ENCODE results near the gene SUGCT. TPM values are rescaled to one million over a fixed set of nuclear protein-coding genes. Genes with fewer than 3 reads are reported as not detected.

Gene SUGCT
- total RNA-seq, 2 experiments from 2014 or later = 0.95 to 1.2 TPM

DNA sequence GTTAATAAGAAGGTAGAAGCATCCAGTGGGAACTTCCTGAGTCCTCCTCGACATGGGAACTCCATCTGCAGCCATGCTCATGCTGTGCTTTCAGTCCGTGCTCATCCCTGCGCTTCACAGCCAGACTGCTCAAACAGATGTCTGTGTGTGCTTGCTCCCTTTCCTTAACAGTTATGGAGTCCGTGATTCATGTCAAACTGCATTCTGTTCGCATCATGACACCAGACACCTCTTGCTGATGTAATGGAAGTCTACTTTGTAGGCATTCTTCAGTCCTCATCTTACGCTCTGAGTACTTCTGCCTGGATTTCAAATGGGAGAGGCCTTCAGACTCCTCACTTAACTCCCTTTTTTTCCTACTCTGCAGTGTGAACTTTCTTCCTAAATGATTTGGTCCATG, 304.9 kb downstream of the SUGCT start:
- Histone ChIP-seq H3K27ac (ENCODE audit: low read depth in 1 of 2, low read length in 2 of 2) (no peak overlapping the region), H3K4me1 (ENCODE audit: insufficient read depth, low read length) (no peaks in the 10 kb centered on the region), H3K4me3 (ENCODE audit: low read length) (no peak overlapping the region), H3K27me3 (ENCODE audit: control insufficient read depth in 1 of 2, insufficient read depth in 2 of 2, low read length in 2 of 2) (no peaks in the 10 kb centered on the region), H3K9me3 (ENCODE audit: control insufficient read depth in 1 of 2, insufficient read depth in 1 of 2, low read length in 2 of 2) (no peaks in the 10 kb centered on the region), H3K36me3 (ENCODE audit: insufficient read depth, low read length) (no peaks in the 10 kb centered on the region)
- ChIA-PET POLR2A (no interaction called here), CTCF (interaction anchor here (0.6 to 1.0 kb wide), 2 partner anchors 11 to 263 kb away, joined by 3 to 5 read pairs; no protein-coding TSS in a partner anchor)
- H3K27me3 Mint-ChIP-seq = no peaks in the 10 kb centered on the region
- no peak overlapping the region for H3K27ac Mint-ChIP-seq
- intact Hi-C loops (cut with DNase I, micrococcal nuclease) = loop anchor here in 1 of 2 experiments (5.0 kb wide), 1 partner anchor 288 kb away; no protein-coding TSS in a partner anchor
- DNase-seq = no peak
- H3K36me3 Mint-ChIP-seq (ENCODE audit: low read depth) = no peaks in the 10 kb centered on the region
- no peak for ATAC-seq (ENCODE audit: poor library complexity)
- no peaks in the 10 kb centered on the region for H3K4me1 Mint-ChIP-seq (ENCODE audit: low read depth)
- TF ChIP-seq, protein P1, sequence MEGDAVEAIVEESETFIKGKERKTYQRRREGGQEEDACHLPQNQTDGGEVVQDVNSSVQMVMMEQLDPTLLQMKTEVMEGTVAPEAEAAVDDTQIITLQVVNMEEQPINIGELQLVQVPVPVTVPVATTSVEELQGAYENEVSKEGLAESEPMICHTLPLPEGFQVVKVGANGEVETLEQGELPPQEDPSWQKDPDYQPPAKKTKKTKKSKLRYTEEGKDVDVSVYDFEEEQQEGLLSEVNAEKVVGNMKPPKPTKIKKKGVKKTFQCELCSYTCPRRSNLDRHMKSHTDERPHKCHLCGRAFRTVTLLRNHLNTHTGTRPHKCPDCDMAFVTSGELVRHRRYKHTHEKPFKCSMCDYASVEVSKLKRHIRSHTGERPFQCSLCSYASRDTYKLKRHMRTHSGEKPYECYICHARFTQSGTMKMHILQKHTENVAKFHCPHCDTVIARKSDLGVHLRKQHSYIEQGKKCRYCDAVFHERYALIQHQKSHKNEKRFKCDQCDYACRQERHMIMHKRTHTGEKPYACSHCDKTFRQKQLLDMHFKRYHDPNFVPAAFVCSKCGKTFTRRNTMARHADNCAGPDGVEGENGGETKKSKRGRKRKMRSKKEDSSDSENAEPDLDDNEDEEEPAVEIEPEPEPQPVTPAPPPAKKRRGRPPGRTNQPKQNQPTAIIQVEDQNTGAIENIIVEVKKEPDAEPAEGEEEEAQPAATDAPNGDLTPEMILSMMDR (IDR thresholded peaks at IDR 0.05) = no peak
- peaks cover 10% of the 10 kb centered on the region for H3K9me3 Mint-ChIP-seq
- no peak overlapping the region for H3K4me3 Mint-ChIP-seq

DNA sequence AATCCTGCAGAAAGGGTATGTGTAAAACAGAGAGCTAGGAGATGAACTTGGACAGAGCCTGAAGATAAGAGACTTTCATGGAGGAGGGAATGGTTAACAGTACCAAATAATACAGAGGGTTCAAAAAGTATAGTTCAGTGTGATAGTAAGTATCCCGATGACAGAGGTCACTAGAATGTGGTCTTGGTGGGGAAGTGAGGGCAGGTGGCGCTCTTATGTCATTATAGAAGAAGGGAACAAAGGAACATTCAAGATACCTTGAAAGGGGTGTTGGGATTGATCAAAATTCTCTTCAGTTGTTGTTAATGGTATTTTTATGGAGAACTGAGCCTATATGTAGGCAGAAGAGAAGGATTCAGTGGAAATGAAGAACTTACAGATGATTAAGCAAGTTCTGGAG, 312.5 kb downstream of the SUGCT start:
- DNase-seq (no peak), ATAC-seq (ENCODE audit: poor library complexity) (no peak)
- H3K36me3 Mint-ChIP-seq (ENCODE audit: low read depth) = no peaks in the 10 kb centered on the region
- H3K9me3 ChIP-seq (ENCODE audit: control insufficient read depth in 1 of 2, insufficient read depth in 1 of 2, low read length in 2 of 2) = peaks cover 0 to 8% of the 10 kb centered on the region in 2 experiments
- no peaks in the 10 kb centered on the region for H3K27me3 Mint-ChIP-seq
- H3K4me3 Mint-ChIP-seq = no peak overlapping the region
- CTCF ChIA-PET = no interaction called here
- intact Hi-C loops (cut with DNase I, micrococcal nuclease) = no loop called here
- H3K4me3 ChIP-seq (ENCODE audit: low read length) = no peak overlapping the region
- no peaks in the 10 kb centered on the region for H3K4me1 ChIP-seq (ENCODE audit: insufficient read depth, low read length)
- peaks cover 2% of the 10 kb centered on the region for H3K9me3 Mint-ChIP-seq
- no peak overlapping the region for H3K27ac Mint-ChIP-seq
- TF ChIP-seq, protein P1 (IDR thresholded peaks at IDR 0.05) = no peak
- H3K27me3 ChIP-seq (ENCODE audit: control insufficient read depth in 1 of 2, insufficient read depth in 2 of 2, low read length in 2 of 2) = no peaks in the 10 kb centered on the region
- H3K36me3 ChIP-seq (ENCODE audit: insufficient read depth, low read length) = no peaks in the 10 kb centered on the region
- H3K27ac ChIP-seq (ENCODE audit: low read depth in 1 of 2, low read length in 2 of 2) = no peak overlapping the region
- H3K4me1 Mint-ChIP-seq (ENCODE audit: low read depth) = no peaks in the 10 kb centered on the region
- POLR2A ChIA-PET = no interaction called here

DNA sequence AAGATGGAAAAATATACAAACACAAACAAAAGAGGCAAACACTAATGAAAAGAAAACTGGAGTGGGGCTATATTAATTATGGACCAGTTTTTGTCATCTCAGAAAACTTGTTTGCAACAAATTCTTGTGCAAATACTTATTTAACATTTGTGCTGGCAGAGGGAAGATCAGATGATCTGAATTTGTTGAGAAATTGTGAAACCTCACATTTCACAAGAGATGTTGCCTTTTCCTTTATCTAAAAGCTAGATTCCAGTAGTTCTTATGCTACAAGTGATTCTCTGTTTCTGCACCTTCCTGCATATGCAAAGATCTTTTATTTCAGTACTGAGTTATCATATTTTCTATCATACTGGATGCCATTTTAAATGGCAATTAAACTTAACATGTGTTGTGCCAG, 320.7 kb downstream of the SUGCT start:
- ChIA-PET POLR2A (no interaction called here), CTCF (no interaction called here)
- H3K27me3 ChIP-seq (ENCODE audit: control insufficient read depth in 1 of 2, insufficient read depth in 2 of 2, low read length in 2 of 2) = no peaks in the 10 kb centered on the region
- H3K9me3 ChIP-seq (ENCODE audit: control insufficient read depth in 1 of 2, insufficient read depth in 1 of 2, low read length in 2 of 2) = peaks cover 0 to 1% of the 10 kb centered on the region in 2 experiments
- H3K27me3 Mint-ChIP-seq = no peaks in the 10 kb centered on the region
- H3K4me1 Mint-ChIP-seq (ENCODE audit: low read depth) = no peaks in the 10 kb centered on the region
- DNase-seq (no peak), ATAC-seq (ENCODE audit: poor library complexity) (no peak)
- no peaks in the 10 kb centered on the region for H3K36me3 Mint-ChIP-seq (ENCODE audit: low read depth)
- H3K4me3 Mint-ChIP-seq = no peak overlapping the region
- no peaks in the 10 kb centered on the region for H3K9me3 Mint-ChIP-seq
- intact Hi-C loops (cut with DNase I, micrococcal nuclease) = no loop called here
- H3K4me1 ChIP-seq (ENCODE audit: insufficient read depth, low read length) = no peaks in the 10 kb centered on the region
- H3K27ac ChIP-seq (ENCODE audit: low read depth in 1 of 2, low read length in 2 of 2) = no peak overlapping the region
- no peak overlapping the region for H3K27ac Mint-ChIP-seq
- H3K36me3 ChIP-seq (ENCODE audit: insufficient read depth, low read length) = no peaks in the 10 kb centered on the region
- TF ChIP-seq, protein P1 (IDR thresholded peaks at IDR 0.05) = no peak
- no peak overlapping the region for H3K4me3 ChIP-seq (ENCODE audit: low read length)
